ENCODE results near the gene PTGR3.

GRCh38 chr18:75226286-75226955 lies 17.5 kb upstream of the PTGR3 start:
- no peak for TF ChIP-seq CTCF (IDR thresholded peaks at IDR 0.05)
- TF ChIP-seq POLR2A (IDR thresholded peaks at IDR 0.05) = no peak
